ENCODE measurements around the gene MUC5B. TPM values are rescaled to one million over a fixed set of nuclear protein-coding genes. Genes with fewer than 3 reads are reported as not detected.

MUC5B gene
- total and polyA plus RNA-seq, 2 donors (not counting 1 experiment from before 2014, with no cell fraction given), result not detected

- no peak for DNase-seq (ENCODE audit: low read depth in 2 of 2)
- no peak overlapping the region for H3K4me3 ChIP-seq (replicated peaks in 1 of 4; ENCODE audit: control extremely low read depth in 1 of 4, insufficient read depth in 1 of 4, low read depth in 3 of 4, low read length in 4 of 4)
- H3K9me3 ChIP-seq (ENCODE audit: control insufficient read depth, insufficient read depth, low read depth, low read length), result no peaks in the 10 kb centered on the region
- H3K36me3 ChIP-seq (ENCODE audit: control insufficient read depth, insufficient read depth, low read length), result no peaks in the 10 kb centered on the region
- H4K20me1 ChIP-seq (ENCODE audit: control insufficient read depth, extremely low read depth, insufficient read depth, low read length), result no peaks in the 10 kb centered on the region
- H3K9ac ChIP-seq (ENCODE audit: insufficient read depth, low read length), result no peak overlapping the region
- H2AFZ ChIP-seq (ENCODE audit: low read length), result no peak overlapping the region
- H3K4me1 ChIP-seq (ENCODE audit: control insufficient read depth, extremely low read depth, insufficient read depth, low read length), result no peaks in the 10 kb centered on the region
- TF ChIP-seq EZH2 (IDR thresholded peaks at IDR 0.05; ENCODE audit: low read length, missing control alignments), result no peak
- TF ChIP-seq, protein P1, sequence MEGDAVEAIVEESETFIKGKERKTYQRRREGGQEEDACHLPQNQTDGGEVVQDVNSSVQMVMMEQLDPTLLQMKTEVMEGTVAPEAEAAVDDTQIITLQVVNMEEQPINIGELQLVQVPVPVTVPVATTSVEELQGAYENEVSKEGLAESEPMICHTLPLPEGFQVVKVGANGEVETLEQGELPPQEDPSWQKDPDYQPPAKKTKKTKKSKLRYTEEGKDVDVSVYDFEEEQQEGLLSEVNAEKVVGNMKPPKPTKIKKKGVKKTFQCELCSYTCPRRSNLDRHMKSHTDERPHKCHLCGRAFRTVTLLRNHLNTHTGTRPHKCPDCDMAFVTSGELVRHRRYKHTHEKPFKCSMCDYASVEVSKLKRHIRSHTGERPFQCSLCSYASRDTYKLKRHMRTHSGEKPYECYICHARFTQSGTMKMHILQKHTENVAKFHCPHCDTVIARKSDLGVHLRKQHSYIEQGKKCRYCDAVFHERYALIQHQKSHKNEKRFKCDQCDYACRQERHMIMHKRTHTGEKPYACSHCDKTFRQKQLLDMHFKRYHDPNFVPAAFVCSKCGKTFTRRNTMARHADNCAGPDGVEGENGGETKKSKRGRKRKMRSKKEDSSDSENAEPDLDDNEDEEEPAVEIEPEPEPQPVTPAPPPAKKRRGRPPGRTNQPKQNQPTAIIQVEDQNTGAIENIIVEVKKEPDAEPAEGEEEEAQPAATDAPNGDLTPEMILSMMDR (conservative IDR thresholded peaks at IDR 0.05 in 1 of 2, IDR thresholded peaks at IDR 0.05 in 1 of 2; ENCODE audit: low read depth in 1 of 2, low read length in 2 of 2), result no peak
- H3K27ac ChIP-seq (ENCODE audit: insufficient read depth, low read length), result no peak overlapping the region
- no peak overlapping the region for H3K4me2 ChIP-seq (ENCODE audit: extremely low read depth, insufficient read depth, low read length)
- no peaks in the 10 kb centered on the region for H3K27me3 ChIP-seq (ENCODE audit: control insufficient read depth, insufficient read depth, low read length)
- no peaks in the 10 kb centered on the region for H3K79me2 ChIP-seq (ENCODE audit: control insufficient read depth, insufficient read depth, low read length)
These were observed 15.0 kb downstream of the MUC5B start for GRCh38 chr11:1237851-1238250.

DNA sequence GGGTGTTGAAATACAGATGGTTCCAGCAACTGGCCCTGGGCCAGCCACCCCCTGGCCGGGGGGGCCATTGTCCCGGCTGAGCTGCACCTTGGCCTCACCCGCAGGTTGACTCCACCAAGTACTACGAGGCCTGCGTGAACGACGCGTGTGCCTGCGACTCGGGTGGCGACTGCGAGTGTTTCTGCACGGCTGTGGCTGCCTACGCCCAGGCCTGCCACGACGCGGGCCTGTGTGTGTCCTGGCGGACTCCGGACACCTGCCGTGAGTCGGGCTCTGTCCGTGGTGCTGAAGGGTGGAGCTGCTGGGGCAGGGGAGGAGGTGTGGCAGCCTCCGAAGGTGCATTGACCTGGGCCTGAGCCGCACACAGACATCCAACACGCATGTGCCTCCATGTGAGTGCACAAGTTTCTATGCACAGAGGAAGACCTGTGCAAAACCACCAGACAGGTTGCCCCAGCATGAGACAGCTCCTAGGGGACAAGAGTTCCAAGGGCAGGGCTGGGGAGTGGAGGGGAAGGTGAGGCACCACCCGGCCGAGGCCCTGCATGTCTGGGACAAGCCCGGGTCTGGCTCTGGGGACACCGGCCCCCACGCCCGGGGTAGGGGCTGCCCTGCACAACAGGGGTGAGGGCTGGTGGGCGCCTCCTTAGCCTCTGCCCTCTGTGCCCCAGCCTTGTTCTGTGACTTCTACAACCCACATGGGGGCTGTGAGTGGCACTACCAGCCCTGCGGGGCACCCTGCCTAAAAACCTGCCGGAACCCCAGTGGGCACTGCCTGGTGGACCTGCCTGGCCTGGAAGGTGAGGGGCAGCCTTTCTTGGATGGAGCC is 16.1 kb downstream of the MUC5B start:
- Histone ChIP-seq H3K27me3 (ENCODE audit: control insufficient read depth, insufficient read depth, low read length) (no peaks in the 10 kb centered on the region), H3K4me3 (replicated peaks in 1 of 4; ENCODE audit: control extremely low read depth in 1 of 4, insufficient read depth in 1 of 4, low read depth in 3 of 4, low read length in 4 of 4) (no peak overlapping the region), H4K20me1 (ENCODE audit: control insufficient read depth, extremely low read depth, insufficient read depth, low read length) (no peaks in the 10 kb centered on the region), H3K4me1 (ENCODE audit: control insufficient read depth, extremely low read depth, insufficient read depth, low read length) (no peaks in the 10 kb centered on the region), H3K27ac (ENCODE audit: insufficient read depth, low read length) (no peak overlapping the region), H3K79me2 (ENCODE audit: control insufficient read depth, insufficient read depth, low read length) (no peaks in the 10 kb centered on the region), H3K4me2 (ENCODE audit: extremely low read depth, insufficient read depth, low read length) (no peak overlapping the region), H3K9me3 (ENCODE audit: control insufficient read depth, insufficient read depth, low read depth, low read length) (no peaks in the 10 kb centered on the region), H3K36me3 (ENCODE audit: control insufficient read depth, insufficient read depth, low read length) (no peaks in the 10 kb centered on the region), H3K9ac (ENCODE audit: insufficient read depth, low read length) (no peak overlapping the region), H2AFZ (ENCODE audit: low read length) (no peak overlapping the region)
- TF ChIP-seq, protein P1 (conservative IDR thresholded peaks at IDR 0.05 in 1 of 2, IDR thresholded peaks at IDR 0.05 in 1 of 2; ENCODE audit: low read depth in 1 of 2, low read length in 2 of 2), result no peak
- TF ChIP-seq EZH2 (IDR thresholded peaks at IDR 0.05; ENCODE audit: low read length, missing control alignments), result no peak
- no peak for DNase-seq (ENCODE audit: low read depth in 2 of 2)

DNA sequence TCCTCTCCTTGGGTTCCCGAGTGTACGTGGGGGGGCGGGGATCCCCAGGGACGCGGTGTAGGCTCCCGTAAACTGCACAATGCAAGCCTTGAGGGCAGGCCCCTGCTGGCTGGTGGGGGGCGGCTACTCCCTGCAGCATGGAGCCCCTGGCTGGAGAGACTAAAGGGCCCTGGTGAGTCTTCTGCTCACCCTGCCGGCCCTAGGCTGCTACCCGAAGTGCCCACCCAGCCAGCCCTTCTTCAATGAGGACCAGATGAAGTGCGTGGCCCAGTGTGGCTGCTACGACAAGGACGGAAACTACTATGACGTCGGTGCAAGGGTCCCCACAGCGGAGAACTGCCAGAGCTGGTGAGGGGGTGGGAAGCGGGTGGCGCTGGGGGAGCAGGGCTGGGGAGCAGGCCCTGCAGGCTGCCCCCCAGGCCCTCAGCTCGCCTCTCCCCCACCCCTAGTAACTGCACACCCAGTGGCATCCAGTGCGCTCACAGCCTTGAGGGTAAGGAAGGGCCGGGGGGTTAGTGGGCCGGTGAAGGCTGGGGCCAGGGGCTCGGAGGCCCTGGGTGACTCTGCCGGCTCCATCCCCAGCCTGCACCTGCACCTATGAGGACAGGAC is 16.8 kb downstream of the MUC5B start:
- DNase-seq (ENCODE audit: low read depth in 2 of 2), result no peak
- H3K9ac ChIP-seq (ENCODE audit: insufficient read depth, low read length), result no peak overlapping the region
- H2AFZ ChIP-seq (ENCODE audit: low read length), result no peak overlapping the region
- H4K20me1 ChIP-seq (ENCODE audit: control insufficient read depth, extremely low read depth, insufficient read depth, low read length), result no peaks in the 10 kb centered on the region
- H3K79me2 ChIP-seq (ENCODE audit: control insufficient read depth, insufficient read depth, low read length), result no peaks in the 10 kb centered on the region
- H3K9me3 ChIP-seq (ENCODE audit: control insufficient read depth, insufficient read depth, low read depth, low read length), result no peaks in the 10 kb centered on the region
- no peak for TF ChIP-seq EZH2 (IDR thresholded peaks at IDR 0.05; ENCODE audit: low read length, missing control alignments)
- TF ChIP-seq, protein P1 (conservative IDR thresholded peaks at IDR 0.05 in 1 of 2, IDR thresholded peaks at IDR 0.05 in 1 of 2; ENCODE audit: low read depth in 1 of 2, low read length in 2 of 2), result no peak
- H3K4me3 ChIP-seq (replicated peaks in 1 of 4; ENCODE audit: control extremely low read depth in 1 of 4, insufficient read depth in 1 of 4, low read depth in 3 of 4, low read length in 4 of 4), result no peak overlapping the region
- no peak overlapping the region for H3K4me2 ChIP-seq (ENCODE audit: extremely low read depth, insufficient read depth, low read length)
- H3K27ac ChIP-seq (ENCODE audit: insufficient read depth, low read length), result no peak overlapping the region
- no peaks in the 10 kb centered on the region for H3K4me1 ChIP-seq (ENCODE audit: control insufficient read depth, extremely low read depth, insufficient read depth, low read length)
- H3K36me3 ChIP-seq (ENCODE audit: control insufficient read depth, insufficient read depth, low read length), result no peaks in the 10 kb centered on the region
- no peaks in the 10 kb centered on the region for H3K27me3 ChIP-seq (ENCODE audit: control insufficient read depth, insufficient read depth, low read length)
